Kidney epithelial cell (primary cell): ENCODE results near the gene UTS2R. TPM values are rescaled to one million over a fixed set of nuclear protein-coding genes. Genes with fewer than 3 reads are reported as not detected.

Experiments
- DNase-seq: peaks from one replicate; pipeline ENCODE4 v3.0.0-alpha.2; 2010; ENCODE audit warnings: low read depth
- H3K27me3 ChIP-seq: 2 replicates; pipeline ENCODE4 v1.6.0; 2011; ENCODE audit warnings: low read length; ENCODE audit not compliant: control insufficient read depth, insufficient read depth
- H3K36me3 ChIP-seq: 2 replicates; pipeline ENCODE4 v1.5.1; 2011; ENCODE audit warnings: low read length; ENCODE audit not compliant: control insufficient read depth, insufficient read depth
- H3K4me3 ChIP-seq: 2 replicates; pipeline ENCODE4 v1.5.1; 2011; ENCODE audit warnings: low read depth, mild to moderate bottlenecking, control low read depth, low read length
- CTCF ChIP-seq: IDR thresholded peaks from 2 replicates; pipeline ENCODE4 v1.5.1; 2011; ENCODE audit warnings: mild to moderate bottlenecking, moderate library complexity, low read length, control low read depth, inconsistent platforms; ENCODE audit not compliant: insufficient read depth, poor library complexity, severe bottlenecking
- total RNA-seq: library from RNA; depleted of rRNA; stranded (reverse); fragments of >200 nt; gene quantifications from 2 replicates; pipeline ENCODE4 v1.2.3, GENCODE V29; 2015

UTS2R gene
- total RNA-seq, 1 donor from 2014 or later, result not detected

- H3K27me3 ChIP-seq, result no peaks in the 10 kb centered on the region
- no peak for DNase-seq
- H3K36me3 ChIP-seq, result peaks cover 1% of the 10 kb centered on the region
- H3K4me3 ChIP-seq, result peak within 1 kb of the TSS; percentile 87
- no peak for TF ChIP-seq CTCF
Observed at GRCh38 chr17:82418001-82418986, 46.7 kb downstream of the UTS2R start, which contains the start of the genes HEXD and OGFOD3. Gene HEXD, plus strand, starts transcription at chr17:82418347. Its CDS starts 1,453 bp downstream, at chr17:82419800. Gene OGFOD3, minus strand, starts transcription at chr17:82418586. Its CDS starts 101 bp downstream, at chr17:82418485.

GRCh38 chr17:82419540-82419939 is 48.0 kb downstream of the UTS2R start:
- H3K4me3 ChIP-seq, result no peak overlapping the region
- no peak for TF ChIP-seq CTCF
- DNase-seq, result no peak

GRCh38 chr17:82424001-82424862 is 52.7 kb downstream of the UTS2R start:
- Histone ChIP-seq H3K27me3 (no peaks in the 10 kb centered on the region), H3K4me3 (no peak overlapping the region), H3K36me3 (peaks cover 1% of the 10 kb centered on the region)
- DNase-seq, result no peak
- TF ChIP-seq CTCF, result peak; percentile 65

More at GRCh38 chr17:82419540-82419939, 48.0 kb downstream of the UTS2R start:
- Histone ChIP-seq H3K36me3 (peaks cover 1% of the 10 kb centered on the region), H3K27me3 (no peaks in the 10 kb centered on the region)

GRCh38 chr17:82424863-82425159 is 53.2 kb downstream of the UTS2R start:
- Histone ChIP-seq H3K36me3 (peaks cover 1% of the 10 kb centered on the region), H3K4me3 (no peak overlapping the region), H3K27me3 (no peaks in the 10 kb centered on the region)
- no peak for TF ChIP-seq CTCF
- no peak for DNase-seq

Other genes with a start within 250 kb of the UTS2R start
- 25.5 and 27.5 TPM in 2 replicates for gene CCDC57, start 158.9 kb upstream of the UTS2R start, total RNA-seq
- gene SLC16A3, start 142.7 kb upstream of the UTS2R start, total RNA-seq, result 83.4 and 85.3 TPM in 2 replicates
- 55.1 and 61.7 TPM in 2 replicates for gene CSNK1D, start 98.1 kb upstream of the UTS2R start, total RNA-seq
- 0.21 TPM in 1 of 2 replicates, not detected in the other for gene CD7, start 54.2 kb upstream of the UTS2R start, total RNA-seq
- gene SECTM1, start 38.0 kb upstream of the UTS2R start, total RNA-seq, result 0.07 TPM in 1 of 2 replicates, not detected in the other
- not detected in 2 replicates for gene TEX19, start 12.5 kb upstream of the UTS2R start, total RNA-seq
- 18.5 and 21.6 TPM in 2 replicates for gene HEXD, start 46.6 kb downstream of the UTS2R start, total RNA-seq
- 29.8 TPM in 2 replicates for gene OGFOD3, start 46.8 kb downstream of the UTS2R start, total RNA-seq
- 76.0 and 106 TPM in 2 replicates for gene CYBC1, start 79.0 kb downstream of the UTS2R start, total RNA-seq
- gene NARF, start 87.0 kb downstream of the UTS2R start, total RNA-seq, result 59.9 and 76.3 TPM in 2 replicates
- 42.5 and 57.7 TPM in 2 replicates for gene FOXK2, start 148.0 kb downstream of the UTS2R start, total RNA-seq